OCI-LY7 (cell line): ENCODE data around the gene FRMD1. TPM values are rescaled to one million over a fixed set of nuclear protein-coding genes. Genes with fewer than 3 reads are reported as not detected.

Experiments used
- BruUV-seq: library from RNA; stranded (reverse); fragments of 400-500 nt; replicated peaks from 2 replicates; lab custom pipeline; 2021; lab: Mats Ljungman, UMichigan
- CTCF ChIA-PET: fragments of 300-600 bp; sonication (Branson Sonifier 250); formaldehyde crosslinking; loops from one replicate; lab custom pipeline; 2022; ENCODE audit warnings: antibody characterized with exemption; ENCODE audit not compliant: unreplicated experiment; lab: Charles Lee
- POLR2A ChIA-PET: fragments of 300-600 bp; sonication (Branson Sonifier 250); formaldehyde crosslinking; loops from one replicate; lab custom pipeline; 2022; ENCODE audit warnings: antibody characterized with exemption; lab: Charles Lee
- DNase-seq: peaks from one replicate; pipeline ENCODE4 v3.0.0-alpha.2; 2015; ENCODE audit warnings: low spot score
- H2AFZ ChIP-seq: fragments of 200-600 bp; sonication (generic), shearing (Covaris generic); 2 replicates; pipeline ENCODE4 v1.6.1; 2014; ENCODE audit warnings: mild to moderate bottlenecking, antibody characterized with exemption, low read length, moderate library complexity
- H3K27ac ChIP-seq: fragments of 200-600 bp; sonication (generic); 2 replicates; pipeline ENCODE4 v1.5.1; 2014; ENCODE audit warnings: mixed run types, low read depth, mild to moderate bottlenecking, moderate library complexity, low read length, inconsistent platforms; ENCODE audit not compliant: poor library complexity, severe bottlenecking
- H3K36me3 ChIP-seq: fragments of 200-600 bp; sonication (generic); 2 replicates; pipeline ENCODE4 v1.6.1; 2014; ENCODE audit warnings: mild to moderate bottlenecking, antibody characterized with exemption, low read length, moderate library complexity, mixed read lengths; ENCODE audit not compliant: insufficient read depth
- H3K4me1 ChIP-seq: fragments of 200-600 bp; sonication (generic); 2 replicates; pipeline ENCODE4 v1.5.1; 2014; ENCODE audit warnings: mild to moderate bottlenecking, low read length; ENCODE audit not compliant: insufficient read depth, poor library complexity, severe bottlenecking
- H3K4me2 ChIP-seq: fragments of 200-600 bp; sonication (generic); 2 replicates; pipeline ENCODE4 v1.6.1; 2014; ENCODE audit warnings: mild to moderate bottlenecking, low read length
- H3K4me3 ChIP-seq: fragments of 200-600 bp; sonication (generic); 2 replicates; pipeline ENCODE4 v1.5.1; 2014; ENCODE audit warnings: mild to moderate bottlenecking, low read depth, low read length; ENCODE audit not compliant: poor library complexity, severe bottlenecking
- H3K79me2 ChIP-seq: fragments of 200-600 bp; sonication (generic); 2 replicates; pipeline ENCODE4 v1.6.1; 2016; ENCODE audit warnings: low read depth, mild to moderate bottlenecking, low read length, moderate library complexity, mixed read lengths; ENCODE audit not compliant: insufficient read depth
- H3K9me2 ChIP-seq: fragments of 200-600 bp; sonication (generic); 2 replicates; pipeline ENCODE4 v1.6.1; 2016; ENCODE audit warnings: mild to moderate bottlenecking, low read length, mixed read lengths; ENCODE audit not compliant: insufficient read depth
- H3K9me3 ChIP-seq: fragments of 200-600 bp; sonication (generic); 2 replicates; pipeline ENCODE4 v1.6.1; 2014; ENCODE audit warnings: mild to moderate bottlenecking, mixed run types, low read length, mixed read lengths
- H4K20me1 ChIP-seq: fragments of 200-600 bp; sonication (generic); 2 replicates; pipeline ENCODE4 v1.6.1; 2014; ENCODE audit warnings: mild to moderate bottlenecking, antibody characterized with exemption, low read length, moderate library complexity, mixed read lengths; ENCODE audit not compliant: insufficient read depth
- CTCF ChIP-seq: fragments of 200-600 bp; sonication (generic); conservative IDR thresholded peaks from 2 replicates; pipeline ENCODE4 v1.5.1; 2014; ENCODE audit warnings: mild to moderate bottlenecking, antibody characterized with exemption, low read length, moderate library complexity, mixed read lengths
- EZH2phosphoT487 ChIP-seq: fragments of 200-600 bp; sonication (generic); IDR thresholded peaks from 2 replicates; pipeline ENCODE4 v1.6.1; 2018; ENCODE audit warnings: low read depth, borderline replicate concordance, mild to moderate bottlenecking, mixed run types, antibody characterized with exemption, low read length, moderate library complexity, mixed read lengths
- intact Hi-C: fragments of 100-400 bp; cut with micrococcal nuclease; formaldehyde crosslinking; loops from one replicate; pipeline ENCODE4 v1.10.0; 2022; ENCODE audit not compliant: unreplicated experiment
- total RNA-seq, 2 experiments: library from RNA; depleted of rRNA in 1 of 2; stranded (reverse); fragments of >200 nt in 1 of 2; shearing (Covaris generic) in 1 of 2; gene quantifications; 2 replicates each; pipeline ENCODE4 v1.2.3, GENCODE V29; 2014 to 2022

Gene FRMD1
- total RNA-seq, 2 experiments from 2014 or later: not detected

- intact Hi-C loops: no loop called here
- Histone ChIP-seq H2AFZ (no peak overlapping the region), H3K27ac (no peak overlapping the region), H3K36me3 (no peaks in the 10 kb centered on the region), H3K9me3 (no peaks in the 10 kb centered on the region), H4K20me1 (no peaks in the 10 kb centered on the region), H3K4me2 (no peak overlapping the region), H3K4me1 (no peaks in the 10 kb centered on the region), H3K9me2 (no peaks in the 10 kb centered on the region), H3K4me3 (no peak overlapping the region), H3K79me2 (no peaks in the 10 kb centered on the region)
- CTCF ChIA-PET: no interaction called here
- BruUV-seq: no TSS peak
- DNase-seq: no peak
- TF ChIP-seq CTCF (no peak), EZH2phosphoT487 (no peak)
- POLR2A ChIA-PET: no interaction called here
Measured at GRCh38 chr6:168004023-168004422, 75.0 kb downstream of the FRMD1 start.

Other genes starting within 250 kb of the FRMD1 start
- gene KIF25, start 81.5 kb downstream of the FRMD1 start, total RNA-seq (2014; rRNA removed; shearing (Covaris generic)): not detected in 2 replicates
- gene KIF25, start 81.5 kb downstream of the FRMD1 start, total RNA-seq (2022): not detected in 2 replicates
- not detected in 2 replicates for gene DACT2, start 240.6 kb upstream of the FRMD1 start, total RNA-seq (2014; rRNA removed; shearing (Covaris generic))
- gene DACT2, start 240.6 kb upstream of the FRMD1 start, total RNA-seq (2022): not detected in 2 replicates